ENCODE data around the gene PGR.

The PGR gene

GRCh38 chr11:101035872-101036271 is 93.7 kb downstream of the PGR start:
- no peak overlapping the region for H4K12ac ChIP-seq (ENCODE audit: low read depth, low read length)
- H3K9ac ChIP-seq (ENCODE audit: low read length) = no peak overlapping the region
- H4K8ac ChIP-seq (ENCODE audit: low read depth, low read length) = no peak overlapping the region
- no peaks in the 10 kb centered on the region for H3K79me2 ChIP-seq (ENCODE audit: control insufficient read depth, insufficient read depth, low read length, poor library complexity)
- DNase-seq = no peak
- no CpG with 5 or more reads among the region's 1 CpG for WGBS (ENCODE audit: extremely low coverage, insufficient coverage, insufficient read length)
- no peak overlapping the region for H2BK5ac ChIP-seq (ENCODE audit: low read depth, low read length, poor library complexity)
- no peak overlapping the region for H2BK12ac ChIP-seq (ENCODE audit: low read length)
- no peaks in the 10 kb centered on the region for H3K9me3 ChIP-seq (ENCODE audit: insufficient read depth, low read depth, low read length)
- H2AFZ ChIP-seq (ENCODE audit: insufficient read depth, low read length, poor library complexity) = no peak overlapping the region
- H3K27me3 ChIP-seq (ENCODE audit: insufficient read depth, low read length) = no peaks in the 10 kb centered on the region
- no peak overlapping the region for H3K14ac ChIP-seq (ENCODE audit: low read length)
- no peak overlapping the region for H3K23ac ChIP-seq (ENCODE audit: low read length)
- H4K91ac ChIP-seq (ENCODE audit: low read depth, low read length) = no peak overlapping the region
- H3K79me1 ChIP-seq (ENCODE audit: low read length) = no peaks in the 10 kb centered on the region
- H3K4me1 ChIP-seq (ENCODE audit: control insufficient read depth in 1 of 2, insufficient read depth in 2 of 2, low read length in 2 of 2) = no peaks in the 10 kb centered on the region
- no peak overlapping the region for H3K4ac ChIP-seq (ENCODE audit: low read depth, low read length)
- no peak overlapping the region for H3K4me2 ChIP-seq (ENCODE audit: low read length)
- no peak overlapping the region for H2BK120ac ChIP-seq (ENCODE audit: insufficient read depth, low read length, poor library complexity)
- no peak overlapping the region for H2AK5ac ChIP-seq (ENCODE audit: low read length)
- no peak overlapping the region for H3K27ac ChIP-seq (ENCODE audit: low read depth, low read length)
- H3K4me3 ChIP-seq (ENCODE audit: low read depth, low read length) = no peak overlapping the region
- H3K36me3 ChIP-seq (ENCODE audit: control insufficient read depth in 1 of 2, insufficient read depth in 2 of 2, low read length in 2 of 2) = no peaks in the 10 kb centered on the region
- no peak overlapping the region for H3K18ac ChIP-seq (ENCODE audit: low read length)

GRCh38 chr11:101034076-101034475 is 95.5 kb downstream of the PGR start:
- DNase-seq = no peak
- no CpG with 5 or more reads among the region's 4 CpGs for WGBS (ENCODE audit: extremely low coverage, insufficient coverage, insufficient read length)

GRCh38 chr11:101032991-101033390 is 96.6 kb downstream of the PGR start:
- Histone ChIP-seq H3K27ac (ENCODE audit: low read depth, low read length) (no peak overlapping the region), H2BK120ac (ENCODE audit: insufficient read depth, low read length, poor library complexity) (no peak overlapping the region), H2AK5ac (ENCODE audit: low read length) (no peak overlapping the region), H3K14ac (ENCODE audit: low read length) (no peak overlapping the region), H4K8ac (ENCODE audit: low read depth, low read length) (no peak overlapping the region), H3K18ac (ENCODE audit: low read length) (no peak overlapping the region), H3K23ac (ENCODE audit: low read length) (no peak overlapping the region), H3K4me3 (ENCODE audit: low read depth, low read length) (no peak overlapping the region), H3K9ac (ENCODE audit: low read length) (no peak overlapping the region), H3K4ac (ENCODE audit: low read depth, low read length) (no peak overlapping the region), H3K4me1 (ENCODE audit: control insufficient read depth in 1 of 2, insufficient read depth in 2 of 2, low read length in 2 of 2) (no peaks in the 10 kb centered on the region), H3K9me3 (ENCODE audit: insufficient read depth, low read depth, low read length) (no peaks in the 10 kb centered on the region), H4K91ac (ENCODE audit: low read depth, low read length) (no peak overlapping the region), H3K4me2 (ENCODE audit: low read length) (no peak overlapping the region), H4K12ac (ENCODE audit: low read depth, low read length) (no peak overlapping the region), H3K79me2 (ENCODE audit: control insufficient read depth, insufficient read depth, low read length, poor library complexity) (no peaks in the 10 kb centered on the region), H3K27me3 (ENCODE audit: insufficient read depth, low read length) (no peaks in the 10 kb centered on the region), H2AFZ (ENCODE audit: insufficient read depth, low read length, poor library complexity) (no peak overlapping the region), H2BK5ac (ENCODE audit: low read depth, low read length, poor library complexity) (no peak overlapping the region), H3K79me1 (ENCODE audit: low read length) (no peaks in the 10 kb centered on the region), H3K36me3 (ENCODE audit: control insufficient read depth in 1 of 2, insufficient read depth in 2 of 2, low read length in 2 of 2) (no peaks in the 10 kb centered on the region), H2BK12ac (ENCODE audit: low read length) (no peak overlapping the region)
- DNase-seq = no peak

More at GRCh38 chr11:101034076-101034475, 95.5 kb downstream of the PGR start:
- no peaks in the 10 kb centered on the region for H3K79me2 ChIP-seq (ENCODE audit: control insufficient read depth, insufficient read depth, low read length, poor library complexity)
- no peak overlapping the region for H4K12ac ChIP-seq (ENCODE audit: low read depth, low read length)
- H4K91ac ChIP-seq (ENCODE audit: low read depth, low read length) = no peak overlapping the region
- H3K79me1 ChIP-seq (ENCODE audit: low read length) = no peaks in the 10 kb centered on the region
- no peak overlapping the region for H3K14ac ChIP-seq (ENCODE audit: low read length)
- H3K27me3 ChIP-seq (ENCODE audit: insufficient read depth, low read length) = no peaks in the 10 kb centered on the region
- no peak overlapping the region for H4K8ac ChIP-seq (ENCODE audit: low read depth, low read length)
- H3K9me3 ChIP-seq (ENCODE audit: insufficient read depth, low read depth, low read length) = no peaks in the 10 kb centered on the region
- H3K4me3 ChIP-seq (ENCODE audit: low read depth, low read length) = no peak overlapping the region
- H2AFZ ChIP-seq (ENCODE audit: insufficient read depth, low read length, poor library complexity) = no peak overlapping the region
- H3K4ac ChIP-seq (ENCODE audit: low read depth, low read length) = no peak overlapping the region
- H2BK120ac ChIP-seq (ENCODE audit: insufficient read depth, low read length, poor library complexity) = no peak overlapping the region
- no peak overlapping the region for H3K23ac ChIP-seq (ENCODE audit: low read length)
- no peak overlapping the region for H3K9ac ChIP-seq (ENCODE audit: low read length)
- H3K4me1 ChIP-seq (ENCODE audit: control insufficient read depth in 1 of 2, insufficient read depth in 2 of 2, low read length in 2 of 2) = no peaks in the 10 kb centered on the region
- H2AK5ac ChIP-seq (ENCODE audit: low read length) = no peak overlapping the region
- H3K36me3 ChIP-seq (ENCODE audit: control insufficient read depth in 1 of 2, insufficient read depth in 2 of 2, low read length in 2 of 2) = no peaks in the 10 kb centered on the region
- H3K18ac ChIP-seq (ENCODE audit: low read length) = no peak overlapping the region
- no peak overlapping the region for H2BK5ac ChIP-seq (ENCODE audit: low read depth, low read length, poor library complexity)
- H3K27ac ChIP-seq (ENCODE audit: low read depth, low read length) = no peak overlapping the region
- no peak overlapping the region for H3K4me2 ChIP-seq (ENCODE audit: low read length)
- H2BK12ac ChIP-seq (ENCODE audit: low read length) = no peak overlapping the region

- Histone ChIP-seq H4K12ac (ENCODE audit: low read depth, low read length) (no peak overlapping the region), H4K8ac (ENCODE audit: low read depth, low read length) (no peak overlapping the region), H3K4ac (ENCODE audit: low read depth, low read length) (no peak overlapping the region), H3K14ac (ENCODE audit: low read length) (no peak overlapping the region), H3K4me3 (ENCODE audit: low read depth, low read length) (no peak overlapping the region), H2AK5ac (ENCODE audit: low read length) (no peak overlapping the region), H3K9me3 (ENCODE audit: insufficient read depth, low read depth, low read length) (no peaks in the 10 kb centered on the region), H4K91ac (ENCODE audit: low read depth, low read length) (no peak overlapping the region), H2AFZ (ENCODE audit: insufficient read depth, low read length, poor library complexity) (no peak overlapping the region), H3K4me1 (ENCODE audit: control insufficient read depth in 1 of 2, insufficient read depth in 2 of 2, low read length in 2 of 2) (no peaks in the 10 kb centered on the region), H3K27ac (ENCODE audit: low read depth, low read length) (no peak overlapping the region), H2BK5ac (ENCODE audit: low read depth, low read length, poor library complexity) (no peak overlapping the region), H3K79me1 (ENCODE audit: low read length) (no peaks in the 10 kb centered on the region), H3K9ac (ENCODE audit: low read length) (no peak overlapping the region), H3K79me2 (ENCODE audit: control insufficient read depth, insufficient read depth, low read length, poor library complexity) (no peaks in the 10 kb centered on the region), H3K36me3 (ENCODE audit: control insufficient read depth in 1 of 2, insufficient read depth in 2 of 2, low read length in 2 of 2) (no peaks in the 10 kb centered on the region), H3K27me3 (ENCODE audit: insufficient read depth, low read length) (no peaks in the 10 kb centered on the region), H2BK120ac (ENCODE audit: insufficient read depth, low read length, poor library complexity) (no peak overlapping the region), H2BK12ac (ENCODE audit: low read length) (no peak overlapping the region), H3K23ac (ENCODE audit: low read length) (no peak overlapping the region), H3K18ac (ENCODE audit: low read length) (no peak overlapping the region), H3K4me2 (ENCODE audit: low read length) (no peak overlapping the region)
- DNase-seq = peak in 1 of 2 donors; percentile 19
- no CpG with 5 or more reads among the region's 3 CpGs for WGBS (ENCODE audit: extremely low coverage, insufficient coverage, insufficient read length)
These were observed 97.9 kb downstream of the PGR start for GRCh38 chr11:101031713-101032112.
